ENCODE measurements around the gene ASMTL. TPM values are rescaled to one million over a fixed set of nuclear protein-coding genes. Genes with fewer than 3 reads are reported as not detected.
"Not testable (repeated sequence)": the region's sequence is repeated elsewhere in the genome, so short reads cannot be mapped to it uniquely, and the experiment has no call there.

The ASMTL gene
- total RNA-seq, 1 donor from 2014 or later, result 19.1 TPM

DNA sequence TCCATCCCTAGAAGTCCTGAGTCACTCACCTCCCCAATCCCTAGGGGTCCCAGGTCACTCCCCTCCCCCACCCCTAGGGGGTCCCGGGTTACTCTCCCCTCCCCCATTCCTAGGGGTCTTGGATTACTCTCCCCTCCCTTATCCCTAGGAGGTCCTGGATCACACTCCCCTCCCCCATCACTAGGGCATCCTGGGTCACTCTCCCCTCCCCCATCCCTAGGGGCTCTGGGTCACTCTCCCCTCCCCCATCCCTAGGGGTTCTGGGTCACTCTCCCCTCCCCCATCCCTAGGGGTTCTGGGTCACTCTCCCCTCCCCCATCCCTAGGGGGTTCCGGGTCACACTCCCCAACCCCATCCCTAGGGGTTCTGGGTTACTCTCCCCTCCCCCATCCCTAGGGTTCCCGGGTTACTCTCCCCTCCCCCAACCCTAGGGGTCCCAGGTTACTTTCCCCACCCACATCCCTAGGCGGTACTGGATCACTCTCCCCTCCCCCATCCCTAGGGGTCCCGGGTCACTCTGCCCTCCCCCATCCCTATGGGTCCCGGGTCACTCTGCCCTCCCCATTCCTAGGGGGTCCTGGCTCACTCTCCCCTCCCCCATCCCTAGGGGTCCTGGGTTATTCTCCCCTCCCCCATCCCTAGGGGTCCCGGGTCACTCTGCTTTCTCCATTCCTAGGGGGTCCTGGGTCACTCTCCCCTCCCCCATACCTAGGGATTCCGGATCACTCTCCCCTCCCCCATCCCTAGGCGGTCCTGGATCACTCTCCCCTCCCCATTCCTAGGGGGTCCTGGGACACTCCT, 2.1 kb downstream of the ASMTL start:
- H3K4me3 ChIP-seq, result no peak overlapping the region
- no peak for DNase-seq
- H3K4me1 ChIP-seq, result peaks cover 14% of the 10 kb centered on the region
- intact Hi-C loops (cut with DNase I), result no loop called here
- H3K27me3 ChIP-seq (ENCODE audit: low read depth), result no peaks in the 10 kb centered on the region
- H3K36me3 ChIP-seq, result no peaks in the 10 kb centered on the region
- no peaks in the 10 kb centered on the region for H3K9me3 ChIP-seq
- H3K27ac ChIP-seq, result no peak overlapping the region
- ATAC-seq, result no peak
- TF ChIP-seq CTCF (IDR thresholded peaks at IDR 0.05), result no peak

- no peak for TF ChIP-seq CTCF (IDR thresholded peaks at IDR 0.05)
- ATAC-seq, result no peak
- H3K9me3 ChIP-seq, result no peaks in the 10 kb centered on the region
- intact Hi-C loops (cut with DNase I), result no loop called here
- H3K4me1 ChIP-seq, result peaks cover 14% of the 10 kb centered on the region
- H3K4me3 ChIP-seq, result no peak overlapping the region
- no peak overlapping the region for H3K27ac ChIP-seq
- H3K27me3 ChIP-seq (ENCODE audit: low read depth), result no peaks in the 10 kb centered on the region
- no peak for DNase-seq
- no peaks in the 10 kb centered on the region for H3K36me3 ChIP-seq
Measured at GRCh38 chrX:1449823-1450149, 2.9 kb downstream of the ASMTL start.

DNA sequence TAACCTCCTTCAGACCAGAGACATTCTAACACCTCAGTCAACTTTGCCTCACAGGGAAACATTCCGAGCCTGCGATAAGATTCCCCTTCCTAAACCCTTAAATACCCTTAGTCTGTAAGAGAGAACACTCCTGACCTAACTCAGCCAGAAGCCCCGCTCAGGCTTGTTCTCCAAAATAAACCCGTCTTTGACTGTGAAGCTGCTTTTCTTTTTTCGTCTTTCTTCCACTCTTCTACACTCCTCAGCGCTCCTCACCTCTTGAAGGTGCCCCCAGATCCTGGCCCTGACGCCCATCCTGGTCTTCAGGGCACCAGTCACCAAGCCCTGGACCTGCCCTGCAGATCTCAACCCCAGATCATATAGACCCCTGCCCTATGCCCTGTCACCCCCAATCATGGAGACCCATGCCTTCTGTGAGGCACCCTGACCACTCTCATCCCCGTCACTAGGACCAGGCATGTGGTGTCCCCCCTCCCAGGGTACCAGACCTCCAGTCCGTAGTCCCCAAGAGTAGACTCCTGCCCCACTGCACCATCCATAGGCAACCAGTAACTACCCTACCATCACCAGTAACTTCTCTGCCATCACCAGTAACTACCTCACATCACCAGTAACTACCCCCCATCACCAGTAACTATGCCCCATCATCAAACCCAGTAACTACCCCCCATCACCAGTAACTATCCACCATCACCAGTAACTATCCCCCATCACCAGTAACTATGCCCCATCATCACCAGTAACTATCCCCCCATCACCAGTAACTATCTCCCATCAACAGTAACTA, 3.5 kb downstream of the ASMTL start:
- Histone ChIP-seq H3K4me3 (no peak overlapping the region), H3K27ac (no peak overlapping the region), H3K27me3 (ENCODE audit: low read depth) (no peaks in the 10 kb centered on the region), H3K9me3 (peaks cover under 1% of the 10 kb centered on the region), H3K4me1 (peaks cover 10% of the 10 kb centered on the region), H3K36me3 (no peaks in the 10 kb centered on the region)
- no peak for TF ChIP-seq CTCF (IDR thresholded peaks at IDR 0.05)
- intact Hi-C loops (cut with DNase I), result no loop called here
- DNase-seq (peak; percentile 24), ATAC-seq (no peak)

- H3K36me3 ChIP-seq; H3K4me3 ChIP-seq; H3K27me3 ChIP-seq (ENCODE audit: low read depth); ATAC-seq; intact Hi-C loops (cut with DNase I); H3K27ac ChIP-seq; H3K9me3 ChIP-seq; H3K4me1 ChIP-seq: not testable (repeated sequence)
- DNase-seq, result peak; percentile 6
Measured at GRCh38 chrX:1448573-1449001, 4.1 kb downstream of the ASMTL start.

DNA sequence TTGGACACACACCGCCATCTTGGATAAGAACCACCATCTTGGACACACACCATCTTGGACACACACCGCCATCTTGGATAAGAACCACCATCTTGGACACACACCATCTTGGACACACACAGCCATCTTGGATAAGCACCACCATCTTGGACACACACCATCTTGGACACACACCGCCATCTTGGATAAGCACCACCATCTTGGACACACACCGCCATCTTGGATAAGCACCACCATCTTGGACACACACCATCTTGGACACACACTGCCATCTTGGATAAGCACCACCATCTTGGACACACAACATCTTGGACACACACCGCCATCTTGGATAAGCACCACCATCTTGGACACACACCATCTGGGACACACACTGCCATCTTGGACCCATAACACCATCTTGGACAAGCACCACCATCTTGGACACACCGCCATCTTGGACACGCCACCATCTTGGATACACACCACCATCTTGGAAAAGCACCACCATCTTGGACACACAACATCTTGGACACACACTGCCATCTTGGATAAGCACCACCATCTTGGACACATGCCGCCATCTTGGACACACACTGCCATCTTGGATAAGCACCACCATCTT, 4.6 kb downstream of the ASMTL start:
- peak; percentile 25 for DNase-seq
- H3K27me3 ChIP-seq (ENCODE audit: low read depth); H3K9me3 ChIP-seq; H3K27ac ChIP-seq; H3K4me3 ChIP-seq; ATAC-seq; H3K4me1 ChIP-seq; intact Hi-C loops (cut with DNase I); H3K36me3 ChIP-seq: not testable (repeated sequence)

- DNase-seq, result peak; percentile 4
- H3K36me3 ChIP-seq; intact Hi-C loops (cut with DNase I); H3K27me3 ChIP-seq (ENCODE audit: low read depth); H3K4me3 ChIP-seq; H3K27ac ChIP-seq; H3K9me3 ChIP-seq; ATAC-seq; H3K4me1 ChIP-seq: not testable (repeated sequence)
Measured at GRCh38 chrX:1446984-1447968, 5.4 kb downstream of the ASMTL start.
